Globus pallidus (tissue), 1 donor: Measurements from ENCODE around the gene C1QTNF6.

Source experiments
- DNase-seq: peaks from one replicate; pipeline ENCODE4 v3.0.0-alpha.2; 2015; ENCODE audit warnings: low spot score

C1QTNF6 gene

GRCh38 chr22:37223965-37224551 is 36.0 kb upstream of the C1QTNF6 start:
- DNase-seq, result no peak

GRCh38 chr22:37222440-37222971 is 34.5 kb upstream of the C1QTNF6 start:
- no peak for DNase-seq

- no peak for DNase-seq
Measured at GRCh38 chr22:37221424-37222333, 33.6 kb upstream of the C1QTNF6 start.

- no peak for DNase-seq
Measured at GRCh38 chr22:37220543-37220981, 32.5 kb upstream of the C1QTNF6 start.

GRCh38 chr22:37219533-37219932 is 31.5 kb upstream of the C1QTNF6 start:
- DNase-seq, result no peak

GRCh38 chr22:37218771-37219411 is 30.8 kb upstream of the C1QTNF6 start:
- no peak for DNase-seq

GRCh38 chr22:37218399-37218770 is 30.3 kb upstream of the C1QTNF6 start:
- no peak for DNase-seq

GRCh38 chr22:37215890-37216289 is 27.8 kb upstream of the C1QTNF6 start:
- no peak for DNase-seq

GRCh38 chr22:37214731-37215030 is 26.6 kb upstream of the C1QTNF6 start:
- DNase-seq, result no peak

- DNase-seq, result no peak
Measured at GRCh38 chr22:37213941-37214730, 26.1 kb upstream of the C1QTNF6 start.

- no peak for DNase-seq
Measured at GRCh38 chr22:37213218-37213855, 25.3 kb upstream of the C1QTNF6 start.

- DNase-seq, result no peak
Measured at GRCh38 chr22:37212174-37212906, 24.3 kb upstream of the C1QTNF6 start, which contains the start of gene SSTR3. Gene SSTR3, minus strand, starts transcription at chr22:37212477. Its CDS starts 4,674 bp downstream, at chr22:37207803.

GRCh38 chr22:37211866-37212173 is 23.8 kb upstream of the C1QTNF6 start:
- DNase-seq, result no peak

- DNase-seq, result no peak
Measured at GRCh38 chr22:37211075-37211865, 23.2 kb upstream of the C1QTNF6 start.

- DNase-seq, result no peak
Measured at GRCh38 chr22:37210041-37210803, 22.2 kb upstream of the C1QTNF6 start.

GRCh38 chr22:37209140-37209845 is 21.2 kb upstream of the C1QTNF6 start:
- DNase-seq, result no peak

- no peak for DNase-seq
Measured at GRCh38 chr22:37208401-37209139, 20.5 kb upstream of the C1QTNF6 start.

- no peak for DNase-seq
Measured at GRCh38 chr22:37207981-37208380, 19.9 kb upstream of the C1QTNF6 start.
